GM23338 (cell line): ENCODE measurements around the gene EPG5. TPM values are rescaled to one million over a fixed set of nuclear protein-coding genes. Genes with fewer than 3 reads are reported as not detected.

Source experiments
- ATAC-seq: fragments of 200-7000 bp; cut with Tn5 transposase; 3 replicates; pipeline ENCODE4 v1.9.1; 2020
- DNase-seq: peaks from one replicate; pipeline ENCODE4 v3.0.0-alpha.2; 2015; ENCODE audit warnings: low spot score
- H2AFZ ChIP-seq: fragments of 200-600 bp; sonication (generic); 2 replicates; pipeline ENCODE4 v1.8.0; 2016; ENCODE audit warnings: antibody characterized with exemption, mild to moderate bottlenecking, moderate library complexity
- H3F3A ChIP-seq: fragments of 200-600 bp; sonication (generic); replicated peaks from 2 replicates; pipeline ENCODE4 v1.8.0; 2017; ENCODE audit warnings: antibody characterized with exemption, mixed run types, low read depth
- H3K27ac ChIP-seq: fragments of 200-600 bp; sonication (generic); 2 replicates; pipeline ENCODE4 v1.6.1; 2016; ENCODE audit warnings: low read depth
- H3K27me3 ChIP-seq: fragments of 200-600 bp; sonication (generic); 2 replicates; pipeline ENCODE4 v1.8.0; 2016; ENCODE audit warnings: mild to moderate bottlenecking, mixed run types, moderate library complexity; ENCODE audit not compliant: insufficient read depth
- H3K36me3 ChIP-seq: fragments of 200-600 bp; sonication (generic); 2 replicates; pipeline ENCODE4 v1.8.0; 2016; ENCODE audit warnings: mild to moderate bottlenecking; ENCODE audit not compliant: insufficient read depth
- H3K4me1 ChIP-seq: fragments of 200-600 bp; sonication (generic); 2 replicates; pipeline ENCODE4 v1.8.0; 2016; ENCODE audit warnings: mild to moderate bottlenecking, moderate library complexity; ENCODE audit not compliant: insufficient read depth
- H3K4me2 ChIP-seq: fragments of 200-600 bp; sonication (generic); 2 replicates; pipeline ENCODE4 v1.7.1; 2017; ENCODE audit warnings: mixed run types
- H3K4me3 ChIP-seq: fragments of 200-600 bp; sonication (generic); 2 replicates; pipeline ENCODE4 v1.6.1; 2016; ENCODE audit warnings: mixed run types
- H3K79me2 ChIP-seq: fragments of 200-600 bp; sonication (generic); replicated peaks from 2 replicates; pipeline ENCODE4 v1.8.0; 2017; ENCODE audit warnings: mild to moderate bottlenecking; ENCODE audit not compliant: insufficient read depth
- H3K9me2 ChIP-seq: fragments of 200-600 bp; sonication (generic); 2 replicates; pipeline ENCODE4 v1.8.0; 2017; ENCODE audit not compliant: insufficient read depth
- H4K20me1 ChIP-seq: fragments of 200-600 bp; sonication (generic); replicated peaks from 2 replicates; pipeline ENCODE4 v1.8.0; 2017; ENCODE audit warnings: mild to moderate bottlenecking; ENCODE audit not compliant: insufficient read depth
- H3K27ac Mint-ChIP-seq: 2 replicates; pipeline ENCODE4 v1.8.0; 2020; ENCODE audit warnings: inconsistent platforms, mild to moderate bottlenecking, moderate library complexity, mixed read lengths
- H3K27me3 Mint-ChIP-seq: 3 replicates; pipeline ENCODE4 v1.8.0; 2022; ENCODE audit warnings: low read depth, mild to moderate bottlenecking, moderate library complexity, mixed read lengths, inconsistent platforms; ENCODE audit not compliant: insufficient read depth, poor library complexity
- H3K36me3 Mint-ChIP-seq: 3 replicates; pipeline ENCODE4 v1.8.0; 2021; ENCODE audit warnings: low read depth, mild to moderate bottlenecking, inconsistent platforms, moderate library complexity, mixed read lengths
- H3K4me1 Mint-ChIP-seq: 3 replicates; pipeline ENCODE4 v1.8.0; 2020; ENCODE audit warnings: mild to moderate bottlenecking, inconsistent platforms, mixed read lengths
- H3K4me3 Mint-ChIP-seq: 3 replicates; pipeline ENCODE4 v1.8.0; 2021; ENCODE audit warnings: moderate library complexity, mild to moderate bottlenecking, inconsistent platforms, mixed read lengths
- H3K9me3 Mint-ChIP-seq: 3 replicates; pipeline ENCODE4 v1.8.0; 2020; ENCODE audit warnings: moderate library complexity, mild to moderate bottlenecking, inconsistent platforms, mixed read lengths
- CREB1 ChIP-seq: fragments of 250-450 bp; sonication (Bioruptor Pico); IDR thresholded peaks from 2 replicates; pipeline ENCODE4 v1.5.0; 2020; ENCODE audit warnings: low read depth, mild to moderate bottlenecking, moderate library complexity
- EZH2 ChIP-seq: fragments of 200-600 bp; sonication (generic); IDR thresholded peaks from one replicate; pipeline ENCODE4 v1.8.0; 2017; ENCODE audit warnings: antibody characterized with exemption, mild to moderate bottlenecking, low read depth; ENCODE audit not compliant: unreplicated experiment
- EZH2phosphoT487 ChIP-seq: fragments of 200-600 bp; sonication (generic); IDR thresholded peaks from one replicate; pipeline ENCODE4 v1.8.1; 2018; ENCODE audit warnings: antibody characterized with exemption; ENCODE audit not compliant: unreplicated experiment
- JUNB ChIP-seq: IDR thresholded peaks from one replicate; pipeline ENCODE4 v1.6.1; 2016; ENCODE audit warnings: antibody characterized with exemption; ENCODE audit not compliant: unreplicated experiment
- POLR2AphosphoS5 ChIP-seq: IDR thresholded peaks from 2 replicates; pipeline ENCODE4 v1.6.1; 2016; ENCODE audit warnings: antibody characterized with exemption, low read depth
- REST ChIP-seq: IDR thresholded peaks from one replicate; pipeline ENCODE4 v1.6.1; 2018; ENCODE audit warnings: antibody characterized with exemption; ENCODE audit not compliant: unreplicated experiment
- STAT1 ChIP-seq: IDR thresholded peaks from one replicate; pipeline ENCODE4 v1.6.1; 2016; ENCODE audit warnings: antibody characterized with exemption; ENCODE audit not compliant: unreplicated experiment
- ZNF114 ChIP-seq: fragments of 250-450 bp; sonication (Bioruptor Pico); IDR thresholded peaks from 2 replicates; pipeline ENCODE4 v1.5.0; 2020; ENCODE audit warnings: mild to moderate bottlenecking, moderate library complexity
- ZNF331 ChIP-seq: fragments of 250-450 bp; sonication (Bioruptor Pico); IDR thresholded peaks from 2 replicates; pipeline ENCODE4 v1.5.0; 2020; ENCODE audit warnings: low read depth, mild to moderate bottlenecking, moderate library complexity
- polyA plus RNA-seq: library from polyadenylated mRNA; unstranded; fragments of >200 nt; fragmentation: Nextera tagmentation; extraction: Ambion mirVana; gene quantifications from 2 replicates; pipeline ENCODE4 v1.2.1, GENCODE V29; 2016
- total RNA-seq: library from RNA; depleted of rRNA; stranded (reverse); fragments of >200 nt; shearing (Covaris generic); gene quantifications from 2 replicates; pipeline ENCODE4 v1.2.3, GENCODE V29; 2014
- TF ChIP-seq, protein P1 (sequence below), 2 experiments: fragments of 200-600 bp in 1 of 2; sonication (generic) in 1 of 2; conservative IDR thresholded peaks; 2 replicates each; pipeline versions ENCODE4 v1.5.1 to v1.6.1; 2016 to 2017; ENCODE audit warnings: antibody characterized with exemption in 2 of 2, low read depth in 2 of 2, mild to moderate bottlenecking in 2 of 2, moderate library complexity in 1 of 2

The EPG5 gene
- total and polyA plus RNA-seq, 2 experiments from 2014 or later: 4.1 to 29.2 TPM

DNA sequence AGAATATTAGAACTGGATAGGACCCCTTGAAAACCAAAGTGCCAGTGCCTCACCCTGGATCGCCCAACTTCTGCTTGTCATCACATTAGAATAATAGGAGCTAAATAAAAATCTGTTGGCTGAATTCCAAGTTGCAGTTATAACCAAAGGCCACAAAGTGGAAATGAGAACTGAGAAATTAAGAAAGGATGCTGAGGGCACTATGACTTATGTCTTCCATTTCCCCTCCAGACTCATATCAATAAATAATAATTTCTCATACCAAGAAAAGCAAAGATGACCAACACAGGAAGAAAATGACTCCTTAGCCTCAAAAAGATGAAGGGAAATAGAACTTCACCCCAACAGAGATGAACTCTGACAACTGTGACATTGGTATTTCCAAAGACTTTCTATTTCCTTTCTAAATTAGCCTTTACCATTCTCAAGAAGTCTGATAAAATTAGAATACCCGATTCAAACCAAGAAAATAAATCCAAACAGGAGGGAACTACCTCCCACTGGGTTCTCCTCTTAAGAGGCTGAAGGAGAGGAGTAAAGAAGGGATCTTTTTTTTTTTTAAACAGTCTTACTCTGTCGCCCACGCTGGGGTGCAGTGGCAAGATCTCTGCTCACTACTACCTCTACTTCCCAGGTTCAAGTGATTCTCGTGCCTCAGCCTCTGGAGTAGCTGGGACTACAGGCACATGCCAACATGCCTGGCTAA, 46.5 kb upstream of the EPG5 start:
- H3K79me2 ChIP-seq: no peaks in the 10 kb centered on the region
- H3F3A ChIP-seq: no peaks in the 10 kb centered on the region
- no peak for TF ChIP-seq ZNF114 (CRISPR knock-in tag)
- no peak for TF ChIP-seq CREB1 (CRISPR knock-in tag)
- no peak for TF ChIP-seq POLR2AphosphoS5
- no peak for TF ChIP-seq ZNF331 (CRISPR knock-in tag)
- H3K4me2 ChIP-seq: no peak overlapping the region
- Mint-ChIP-seq H3K4me1 (no peaks in the 10 kb centered on the region), H3K27ac (no peak overlapping the region), H3K4me3 (no peak overlapping the region), H3K9me3 (no peaks in the 10 kb centered on the region), H3K36me3 (no peaks in the 10 kb centered on the region), H3K27me3 (peaks cover 2% of the 10 kb centered on the region)
- H3K27ac ChIP-seq: no peak overlapping the region
- H3K36me3 ChIP-seq: no peaks in the 10 kb centered on the region
- no peak overlapping the region for H2AFZ ChIP-seq
- no peaks in the 10 kb centered on the region for H3K9me2 ChIP-seq
- no peaks in the 10 kb centered on the region for H3K27me3 ChIP-seq
- no peaks in the 10 kb centered on the region for H4K20me1 ChIP-seq
- no peak overlapping the region for H3K4me3 ChIP-seq
- no peak for DNase-seq
- no peak for ATAC-seq
- no peaks in the 10 kb centered on the region for H3K4me1 ChIP-seq

- H3K27ac Mint-ChIP-seq: no peak overlapping the region
- Histone ChIP-seq H3K9me2 (no peaks in the 10 kb centered on the region), H3K36me3 (no peaks in the 10 kb centered on the region), H3K27me3 (no peaks in the 10 kb centered on the region), H3K4me3 (no peak overlapping the region), H4K20me1 (no peaks in the 10 kb centered on the region), H3F3A (no peaks in the 10 kb centered on the region), H2AFZ (0 out of 2 replicates have a peak overlapping the region, but pooled peaks have one; percentile 18), H3K27ac (no peak overlapping the region), H3K4me1 (no peaks in the 10 kb centered on the region), H3K79me2 (no peaks in the 10 kb centered on the region), H3K4me2 (no peak overlapping the region)
- 0 out of 3 replicates have a peak, but pooled peaks cover 6% of the 10 kb centered on the region for H3K4me1 Mint-ChIP-seq
- no peak for TF ChIP-seq EZH2phosphoT487
- no peak for TF ChIP-seq JUNB
- no peak for TF ChIP-seq EZH2
- no peak for TF ChIP-seq REST
- TF ChIP-seq ZNF114 (CRISPR knock-in tag): no peak
- TF ChIP-seq POLR2AphosphoS5: no peak
- TF ChIP-seq ZNF331 (CRISPR knock-in tag): no peak
- TF ChIP-seq, protein P1, sequence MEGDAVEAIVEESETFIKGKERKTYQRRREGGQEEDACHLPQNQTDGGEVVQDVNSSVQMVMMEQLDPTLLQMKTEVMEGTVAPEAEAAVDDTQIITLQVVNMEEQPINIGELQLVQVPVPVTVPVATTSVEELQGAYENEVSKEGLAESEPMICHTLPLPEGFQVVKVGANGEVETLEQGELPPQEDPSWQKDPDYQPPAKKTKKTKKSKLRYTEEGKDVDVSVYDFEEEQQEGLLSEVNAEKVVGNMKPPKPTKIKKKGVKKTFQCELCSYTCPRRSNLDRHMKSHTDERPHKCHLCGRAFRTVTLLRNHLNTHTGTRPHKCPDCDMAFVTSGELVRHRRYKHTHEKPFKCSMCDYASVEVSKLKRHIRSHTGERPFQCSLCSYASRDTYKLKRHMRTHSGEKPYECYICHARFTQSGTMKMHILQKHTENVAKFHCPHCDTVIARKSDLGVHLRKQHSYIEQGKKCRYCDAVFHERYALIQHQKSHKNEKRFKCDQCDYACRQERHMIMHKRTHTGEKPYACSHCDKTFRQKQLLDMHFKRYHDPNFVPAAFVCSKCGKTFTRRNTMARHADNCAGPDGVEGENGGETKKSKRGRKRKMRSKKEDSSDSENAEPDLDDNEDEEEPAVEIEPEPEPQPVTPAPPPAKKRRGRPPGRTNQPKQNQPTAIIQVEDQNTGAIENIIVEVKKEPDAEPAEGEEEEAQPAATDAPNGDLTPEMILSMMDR (conservative IDR thresholded peaks at IDR 0.05; ENCODE audit: low read depth in 2 of 2): no peak
- TF ChIP-seq STAT1: no peak
- no peak for ATAC-seq
- no peak overlapping the region for H3K4me3 Mint-ChIP-seq
- peaks cover 2% of the 10 kb centered on the region for H3K27me3 Mint-ChIP-seq
- H3K9me3 Mint-ChIP-seq: no peaks in the 10 kb centered on the region
- no peaks in the 10 kb centered on the region for H3K36me3 Mint-ChIP-seq
- no peak for DNase-seq
These were observed 43.5 kb upstream of the EPG5 start for GRCh38 chr18:46010676-46011075.
